ENCODE results near the gene KDM5B.
A peak's percentile ranks its signal among the peaks of the same experiment; 100 is the strongest.

Gene KDM5B

DNA sequence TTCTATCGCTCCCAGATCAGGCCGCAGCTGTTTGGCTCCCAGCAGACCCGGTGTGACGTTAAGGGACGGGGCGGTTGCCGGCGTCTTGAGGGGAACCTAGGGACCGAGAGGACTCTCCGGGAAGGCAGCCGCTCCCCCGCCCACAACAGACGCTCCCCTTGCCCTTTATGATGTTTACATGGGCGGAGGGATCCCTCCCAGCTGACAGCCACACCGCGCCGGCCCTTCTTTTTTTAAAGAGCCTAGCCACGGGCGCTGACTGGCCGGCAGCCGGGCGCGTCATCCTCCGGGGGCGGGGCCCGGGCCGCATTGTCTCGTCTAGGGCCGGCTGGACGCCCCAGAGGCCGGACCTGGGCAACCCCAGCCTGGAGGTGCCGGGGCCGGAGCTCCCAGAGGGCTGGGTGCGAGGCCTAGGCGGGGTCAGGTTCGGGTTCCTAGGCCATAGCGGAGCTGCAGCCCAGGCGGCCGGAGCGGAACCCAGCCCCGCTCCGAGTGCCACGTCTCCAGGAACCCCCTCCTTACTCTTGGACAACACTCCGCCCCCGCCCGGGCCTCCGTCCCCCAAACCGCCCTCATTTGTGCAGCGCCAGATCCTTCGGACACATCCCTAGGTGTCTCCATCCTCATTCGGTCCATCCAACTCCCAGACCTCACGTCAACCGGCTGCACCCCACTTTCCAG is 2.5 kb upstream of the KDM5B start, which contains the start of gene PCAT6:
TSS of gene PCAT6 (plus strand) at position 340 of the 681 bp plus-strand sequence.
- Histone ChIP-seq H3K4me3 (ENCODE audit: low read depth, low read length) (peak within 1 kb of the TSS; percentile 69), H3K36me3 (ENCODE audit: control insufficient read depth in 2 of 2, insufficient read depth in 1 of 2, low read length in 2 of 2) (no peaks in the 10 kb centered on the region), H3K27ac (ENCODE audit: extremely low read depth, low read depth, low read length) (peak within 1 kb of the TSS; percentile 25; the same call in 1 of the 2 replicates), H3K4me1 (ENCODE audit: control insufficient read depth, insufficient read depth, low read length) (no peaks in the 10 kb centered on the region; the same call in 1 of the 2 replicates), H3K9me3 (ENCODE audit: control insufficient read depth, insufficient read depth, low read depth, low read length) (no peaks in the 10 kb centered on the region)
- ChIA-PET CTCF (no interaction called here), POLR2A (interaction anchor here (0.5 to 1.4 kb wide), 7 partner anchors 10 to 115 kb away, joined by 3 to 7 read pairs (median 4); partner anchors contain the start of gene RABIF)
- TF ChIP-seq ZNF341 (tag by site-specific recombination; IDR thresholded peaks at IDR 0.05; ENCODE audit: low read depth) (peak; percentile 28; the same call in 1 of the 2 replicates), ZBTB20 (tag by site-specific recombination; IDR thresholded peaks at IDR 0.05) (peak; percentile 74; the same call in 1 of the 2 replicates), ZNF473 (tag by site-specific recombination; IDR thresholded peaks at IDR 0.05) (no peak), ZNF133 (tag by site-specific recombination; IDR thresholded peaks at IDR 0.05) (no peak), SP2 (tag by site-specific recombination; IDR thresholded peaks at IDR 0.05) (peak; percentile 92), ZNF140 (tag by site-specific recombination; IDR thresholded peaks at IDR 0.05) (no peak), ZNF529 (tag by site-specific recombination; IDR thresholded peaks at IDR 0.05; ENCODE audit: insufficient replicate concordance) (no peak), ZNF768 (tag by site-specific recombination; IDR thresholded peaks at IDR 0.05) (no peak), ZNF610 (tag by site-specific recombination; IDR thresholded peaks at IDR 0.05; ENCODE audit: borderline replicate concordance) (peak; percentile 96), ZNF292 (tag by site-specific recombination; IDR thresholded peaks at IDR 0.05; ENCODE audit: borderline replicate concordance, low read depth) (no peak), HOXC10 (CRISPR knock-in tag; IDR thresholded peaks at IDR 0.05) (no peak), REPIN1 (tag by site-specific recombination; IDR thresholded peaks at IDR 0.05; ENCODE audit: low read depth) (no peak), BCL11B (tag by site-specific recombination; IDR thresholded peaks at IDR 0.05; ENCODE audit: low read depth) (peak; percentile 31; the same call in 1 of the 2 replicates), SP3 (tag by site-specific recombination; IDR thresholded peaks at IDR 0.05) (peak; percentile 92), ZNF404 (tag by site-specific recombination; IDR thresholded peaks at IDR 0.05) (no peak), PRDM6 (tag by site-specific recombination; IDR thresholded peaks at IDR 0.05) (no peak), ZNF514 (tag by site-specific recombination; IDR thresholded peaks at IDR 0.05) (no peak), ZNF132 (tag by site-specific recombination; IDR thresholded peaks at IDR 0.05; ENCODE audit: borderline replicate concordance) (no peak), ZBTB7A (tag by site-specific recombination; IDR thresholded peaks at IDR 0.05; ENCODE audit: low read depth) (no peak), YY2 (tag by site-specific recombination; IDR thresholded peaks at IDR 0.05) (no peak), ZNF449 (tag by site-specific recombination; IDR thresholded peaks at IDR 0.05) (no peak), ZNF677 (tag by site-specific recombination; IDR thresholded peaks at IDR 0.05) (no peak), ZNF76 (tag by site-specific recombination; IDR thresholded peaks at IDR 0.05; ENCODE audit: borderline replicate concordance, low read depth) (peak; percentile 68; the same call in 1 of the 2 replicates), ZNF19 (tag by site-specific recombination; IDR thresholded peaks at IDR 0.05; ENCODE audit: low read depth) (no peak), ZNF433 (tag by site-specific recombination; IDR thresholded peaks at IDR 0.05; ENCODE audit: low read depth) (no peak), GLI2 (tag by site-specific recombination; IDR thresholded peaks at IDR 0.05; ENCODE audit: borderline replicate concordance, low read depth) (no peak), SCRT2 (tag by site-specific recombination; IDR thresholded peaks at IDR 0.05) (no peak), ZBTB10 (tag by site-specific recombination; IDR thresholded peaks at IDR 0.05) (peak; percentile 95), ZNF48 (tag by site-specific recombination; IDR thresholded peaks at IDR 0.05) (no peak)
- TF ChIP-seq, protein P1, sequence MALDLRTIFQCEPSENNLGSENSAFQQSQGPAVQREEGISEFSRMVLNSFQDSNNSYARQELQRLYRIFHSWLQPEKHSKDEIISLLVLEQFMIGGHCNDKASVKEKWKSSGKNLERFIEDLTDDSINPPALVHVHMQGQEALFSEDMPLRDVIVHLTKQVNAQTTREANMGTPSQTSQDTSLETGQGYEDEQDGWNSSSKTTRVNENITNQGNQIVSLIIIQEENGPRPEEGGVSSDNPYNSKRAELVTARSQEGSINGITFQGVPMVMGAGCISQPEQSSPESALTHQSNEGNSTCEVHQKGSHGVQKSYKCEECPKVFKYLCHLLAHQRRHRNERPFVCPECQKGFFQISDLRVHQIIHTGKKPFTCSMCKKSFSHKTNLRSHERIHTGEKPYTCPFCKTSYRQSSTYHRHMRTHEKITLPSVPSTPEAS (tag by site-specific recombination; IDR thresholded peaks at IDR 0.05), result no peak
- TF ChIP-seq, protein P2, sequence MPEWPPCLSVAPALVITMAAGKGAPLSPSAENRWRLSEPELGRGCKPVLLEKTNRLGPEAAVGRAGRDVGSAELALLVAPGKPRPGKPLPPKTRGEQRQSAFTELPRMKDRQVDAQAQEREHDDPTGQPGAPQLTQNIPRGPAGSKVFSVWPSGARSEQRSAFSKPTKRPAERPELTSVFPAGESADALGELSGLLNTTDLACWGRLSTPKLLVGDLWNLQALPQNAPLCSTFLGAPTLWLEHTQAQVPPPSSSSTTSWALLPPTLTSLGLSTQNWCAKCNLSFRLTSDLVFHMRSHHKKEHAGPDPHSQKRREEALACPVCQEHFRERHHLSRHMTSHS (tag by site-specific recombination; IDR thresholded peaks at IDR 0.05), result no peak

All from HEK293 (cell line).